ENCODE measurements around the gene TSPAN10. TPM values are rescaled to one million over a fixed set of nuclear protein-coding genes. Genes with fewer than 3 reads are reported as not detected.

TSPAN10 gene
- total and polyA plus RNA-seq, 2 of the 13 experiments (the other 11 are each of a cell fraction or from before 2014, with no cell fraction given) = 0.54 to 0.75 TPM

DNA sequence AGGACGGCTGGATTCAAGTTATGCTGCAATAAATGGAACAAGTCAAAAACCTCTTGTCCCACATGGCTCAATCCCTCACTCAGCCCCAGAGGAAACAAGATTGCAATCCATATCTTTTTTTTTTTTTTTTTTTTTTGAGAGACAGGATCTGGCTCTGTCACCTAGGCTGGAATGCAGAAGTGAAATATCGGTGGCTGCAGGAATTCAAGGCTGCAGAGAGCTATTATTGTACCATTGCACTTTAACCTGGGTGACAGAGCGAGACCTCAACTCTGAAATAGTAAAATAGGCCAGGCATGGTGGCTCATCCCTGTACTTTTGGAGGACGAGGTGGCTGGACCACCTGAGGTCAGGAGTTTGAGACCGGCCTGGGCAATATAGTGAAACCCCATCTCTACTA, 22.0 kb downstream of the TSPAN10 start (continued):
- TF ChIP-seq PPARG (CRISPR knock-in tag; conservative IDR thresholded peaks at IDR 0.05) (peak; percentile 55), SOX6 (IDR thresholded peaks at IDR 0.05) (no peak), SOX6 (CRISPR knock-in tag; IDR thresholded peaks at IDR 0.05) (0 out of 2 replicates have a peak, but pooled peaks have one; percentile 15), MED1 (CRISPR knock-in tag; IDR thresholded peaks at IDR 0.05) (0 out of 2 replicates have a peak, but pooled peaks have one; percentile 13), SOX13 (IDR thresholded peaks at IDR 0.05) (no peak), SOX13 (CRISPR knock-in tag; conservative IDR thresholded peaks at IDR 0.05 in 1 of 2, IDR thresholded peaks at IDR 0.05 in 1 of 2) (0 out of 4 replicates have a peak, but pooled peaks of 1 of the 2 experiments have one; percentile 26), RARA (CRISPR knock-in tag; IDR thresholded peaks at IDR 0.05) (peak; percentile 62), ZNF263 (CRISPR knock-in tag; IDR thresholded peaks at IDR 0.05) (peak; percentile 44; the same call in 1 of the 2 replicates), PHF21A (CRISPR knock-in tag; IDR thresholded peaks at IDR 0.05) (peak; percentile 41; the same call in 1 of the 2 replicates), ASH2L (IDR thresholded peaks at IDR 0.05; ENCODE audit: insufficient read length, low read depth, low read length) (peak; percentile 52), EP300 (IDR thresholded peaks at IDR 0.05; ENCODE audit: low read depth in 2 of 2, low read length in 2 of 2) (peak in 1 of 2 experiments; percentile 12; a peak in 1 of 4 replicates), EP300 (CRISPR knock-in tag; IDR thresholded peaks at IDR 0.05; ENCODE audit: borderline replicate concordance) (no peak), TAF15 (IDR thresholded peaks at IDR 0.05; ENCODE audit: low read depth, low read length, poor library complexity, severe bottlenecking) (no peak), ZNF441 (CRISPR knock-in tag; IDR thresholded peaks at IDR 0.05; ENCODE audit: borderline replicate concordance) (peak; percentile 63; the same call in 1 of the 2 replicates), HNF4A (CRISPR knock-in tag; IDR thresholded peaks at IDR 0.05) (peak; percentile 79), SALL1 (CRISPR knock-in tag; IDR thresholded peaks at IDR 0.05) (peak; percentile 40; the same call in 1 of the 2 replicates), ZNF331 (CRISPR knock-in tag; IDR thresholded peaks at IDR 0.05) (peak; percentile 11; the same call in 1 of the 2 replicates), GABPA (IDR thresholded peaks at IDR 0.05; ENCODE audit: low read depth, low read length) (no peak), GABPA (CRISPR knock-in tag; IDR thresholded peaks at IDR 0.05; ENCODE audit: low read depth) (no peak), NCOR1 (IDR thresholded peaks at IDR 0.05; ENCODE audit: borderline replicate concordance, low read length) (peak; percentile 39; the same call in 1 of the 2 replicates), LCORL (IDR thresholded peaks at IDR 0.05) (no peak), LCORL (CRISPR knock-in tag; IDR thresholded peaks at IDR 0.05) (peak; percentile 78; the same call in 1 of the 2 replicates), KDM6A (CRISPR knock-in tag; IDR thresholded peaks at IDR 0.05; ENCODE audit: low read depth) (0 out of 2 replicates have a peak, but pooled peaks have one; percentile 22)
- TF ChIP-seq, protein P1, sequence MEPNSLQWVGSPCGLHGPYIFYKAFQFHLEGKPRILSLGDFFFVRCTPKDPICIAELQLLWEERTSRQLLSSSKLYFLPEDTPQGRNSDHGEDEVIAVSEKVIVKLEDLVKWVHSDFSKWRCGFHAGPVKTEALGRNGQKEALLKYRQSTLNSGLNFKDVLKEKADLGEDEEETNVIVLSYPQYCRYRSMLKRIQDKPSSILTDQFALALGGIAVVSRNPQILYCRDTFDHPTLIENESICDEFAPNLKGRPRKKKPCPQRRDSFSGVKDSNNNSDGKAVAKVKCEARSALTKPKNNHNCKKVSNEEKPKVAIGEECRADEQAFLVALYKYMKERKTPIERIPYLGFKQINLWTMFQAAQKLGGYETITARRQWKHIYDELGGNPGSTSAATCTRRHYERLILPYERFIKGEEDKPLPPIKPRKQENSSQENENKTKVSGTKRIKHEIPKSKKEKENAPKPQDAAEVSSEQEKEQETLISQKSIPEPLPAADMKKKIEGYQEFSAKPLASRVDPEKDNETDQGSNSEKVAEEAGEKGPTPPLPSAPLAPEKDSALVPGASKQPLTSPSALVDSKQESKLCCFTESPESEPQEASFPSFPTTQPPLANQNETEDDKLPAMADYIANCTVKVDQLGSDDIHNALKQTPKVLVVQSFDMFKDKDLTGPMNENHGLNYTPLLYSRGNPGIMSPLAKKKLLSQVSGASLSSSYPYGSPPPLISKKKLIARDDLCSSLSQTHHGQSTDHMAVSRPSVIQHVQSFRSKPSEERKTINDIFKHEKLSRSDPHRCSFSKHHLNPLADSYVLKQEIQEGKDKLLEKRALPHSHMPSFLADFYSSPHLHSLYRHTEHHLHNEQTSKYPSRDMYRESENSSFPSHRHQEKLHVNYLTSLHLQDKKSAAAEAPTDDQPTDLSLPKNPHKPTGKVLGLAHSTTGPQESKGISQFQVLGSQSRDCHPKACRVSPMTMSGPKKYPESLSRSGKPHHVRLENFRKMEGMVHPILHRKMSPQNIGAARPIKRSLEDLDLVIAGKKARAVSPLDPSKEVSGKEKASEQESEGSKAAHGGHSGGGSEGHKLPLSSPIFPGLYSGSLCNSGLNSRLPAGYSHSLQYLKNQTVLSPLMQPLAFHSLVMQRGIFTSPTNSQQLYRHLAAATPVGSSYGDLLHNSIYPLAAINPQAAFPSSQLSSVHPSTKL (CRISPR knock-in tag; IDR thresholded peaks at IDR 0.05) = peak; percentile 55; the same call in 1 of the 2 replicates
- TF ChIP-seq, protein P2, sequence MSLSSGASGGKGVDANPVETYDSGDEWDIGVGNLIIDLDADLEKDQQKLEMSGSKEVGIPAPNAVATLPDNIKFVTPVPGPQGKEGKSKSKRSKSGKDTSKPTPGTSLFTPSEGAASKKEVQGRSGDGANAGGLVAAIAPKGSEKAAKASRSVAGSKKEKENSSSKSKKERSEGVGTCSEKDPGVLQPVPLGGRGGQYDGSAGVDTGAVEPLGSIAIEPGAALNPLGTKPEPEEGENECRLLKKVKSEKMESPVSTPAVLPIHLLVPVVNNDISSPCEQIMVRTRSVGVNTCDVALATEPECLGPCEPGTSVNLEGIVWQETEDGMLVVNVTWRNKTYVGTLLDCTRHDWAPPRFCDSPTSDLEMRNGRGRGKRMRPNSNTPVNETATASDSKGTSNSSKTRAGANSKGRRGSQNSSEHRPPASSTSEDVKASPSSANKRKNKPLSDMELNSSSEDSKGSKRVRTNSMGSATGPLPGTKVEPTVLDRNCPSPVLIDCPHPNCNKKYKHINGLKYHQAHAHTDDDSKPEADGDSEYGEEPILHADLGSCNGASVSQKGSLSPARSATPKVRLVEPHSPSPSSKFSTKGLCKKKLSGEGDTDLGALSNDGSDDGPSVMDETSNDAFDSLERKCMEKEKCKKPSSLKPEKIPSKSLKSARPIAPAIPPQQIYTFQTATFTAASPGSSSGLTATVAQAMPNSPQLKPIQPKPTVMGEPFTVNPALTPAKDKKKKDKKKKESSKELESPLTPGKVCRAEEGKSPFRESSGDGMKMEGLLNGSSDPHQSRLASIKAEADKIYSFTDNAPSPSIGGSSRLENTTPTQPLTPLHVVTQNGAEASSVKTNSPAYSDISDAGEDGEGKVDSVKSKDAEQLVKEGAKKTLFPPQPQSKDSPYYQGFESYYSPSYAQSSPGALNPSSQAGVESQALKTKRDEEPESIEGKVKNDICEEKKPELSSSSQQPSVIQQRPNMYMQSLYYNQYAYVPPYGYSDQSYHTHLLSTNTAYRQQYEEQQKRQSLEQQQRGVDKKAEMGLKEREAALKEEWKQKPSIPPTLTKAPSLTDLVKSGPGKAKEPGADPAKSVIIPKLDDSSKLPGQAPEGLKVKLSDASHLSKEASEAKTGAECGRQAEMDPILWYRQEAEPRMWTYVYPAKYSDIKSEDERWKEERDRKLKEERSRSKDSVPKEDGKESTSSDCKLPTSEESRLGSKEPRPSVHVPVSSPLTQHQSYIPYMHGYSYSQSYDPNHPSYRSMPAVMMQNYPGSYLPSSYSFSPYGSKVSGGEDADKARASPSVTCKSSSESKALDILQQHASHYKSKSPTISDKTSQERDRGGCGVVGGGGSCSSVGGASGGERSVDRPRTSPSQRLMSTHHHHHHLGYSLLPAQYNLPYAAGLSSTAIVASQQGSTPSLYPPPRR (CRISPR knock-in tag; IDR thresholded peaks at IDR 0.05; ENCODE audit: borderline replicate concordance) = no peak

Data from HepG2 (cell line).